ENCODE measurements around the gene SERINC1.
A peak's percentile ranks its signal among the peaks of the same experiment; 100 is the strongest.
"Not testable (repeated sequence)": the region's sequence is repeated elsewhere in the genome, so short reads cannot be mapped to it uniquely, and the experiment has no call there.

Gene SERINC1

GRCh38 chr6:122471107-122472021 lies at the start of gene SERINC1:
Gene SERINC1, minus strand, starts transcription at chr6:122471807. Its CDS starts 70 bp downstream, at chr6:122471737.
- peak; percentile 75 for DNase-seq

GRCh38 chr6:122511193-122511924 lies 39.8 kb upstream of the SERINC1 start:
- no peak for DNase-seq

GRCh38 chr6:122505170-122505569 lies 33.6 kb upstream of the SERINC1 start:
- not testable (repeated sequence) for DNase-seq

DNA sequence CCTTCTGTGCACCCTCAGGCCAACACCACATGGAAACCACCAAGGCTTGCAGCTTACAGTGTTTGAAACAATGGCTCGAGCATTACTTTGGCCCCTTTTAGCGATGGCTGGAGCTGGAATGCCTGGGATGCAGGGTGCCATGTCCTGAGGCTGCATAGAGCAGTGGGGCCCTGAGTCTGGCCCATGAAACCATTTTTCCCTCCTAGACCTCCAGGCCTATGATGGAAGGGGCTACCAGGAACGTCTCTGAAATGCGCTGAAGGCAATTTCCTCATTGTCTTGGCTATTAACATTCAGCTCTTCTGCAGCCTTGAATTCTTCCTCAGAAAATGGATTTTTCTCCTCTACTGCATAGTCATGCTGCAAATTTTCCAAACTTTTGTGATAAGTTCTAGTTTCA lies 29.9 kb upstream of the SERINC1 start:
- no peak for DNase-seq

DNA sequence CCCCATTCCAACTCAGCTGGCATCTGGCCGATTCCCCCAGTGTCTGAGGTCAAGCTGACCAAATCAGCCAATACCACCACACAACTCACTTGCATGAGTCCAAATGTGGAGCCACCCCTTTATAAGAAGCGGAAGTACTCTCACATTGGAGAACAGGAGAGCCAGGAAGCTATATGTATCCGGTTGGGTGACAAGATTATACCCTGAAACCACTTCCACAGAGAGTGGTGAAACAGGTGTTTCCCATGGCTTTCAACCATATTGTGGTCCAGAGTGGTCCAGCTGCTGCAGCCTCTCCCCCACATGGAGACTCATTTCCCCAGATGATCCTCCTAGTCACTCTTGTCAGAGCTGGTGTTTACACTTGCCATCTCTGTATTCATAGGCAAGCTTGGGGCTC lies 24.0 kb upstream of the SERINC1 start:
- no peak for DNase-seq

GRCh38 chr6:122494665-122495272 lies 23.2 kb upstream of the SERINC1 start:
- DNase-seq, result no peak

GRCh38 chr6:122491919-122492555 lies 20.4 kb upstream of the SERINC1 start:
- DNase-seq, result peak; percentile 9

DNA sequence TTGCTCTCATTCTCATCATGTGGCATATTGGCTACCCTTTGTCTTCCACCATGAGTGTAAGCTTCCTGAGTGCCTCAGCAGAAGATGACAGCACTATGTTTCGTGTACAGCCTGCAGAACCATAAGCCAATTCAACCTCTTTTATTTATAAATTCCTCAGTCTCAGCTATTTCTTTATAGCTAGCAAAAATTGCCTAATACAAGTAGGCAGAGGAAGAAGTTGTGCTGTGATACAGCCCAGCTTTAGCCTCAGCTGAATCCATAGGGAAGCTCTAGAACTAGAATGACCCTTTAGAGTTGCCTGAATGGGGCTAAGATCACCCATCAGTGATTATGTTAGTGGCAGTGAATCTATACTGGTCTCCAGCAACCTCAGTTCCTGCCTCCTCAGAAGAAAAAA lies 19.0 kb upstream of the SERINC1 start:
- no peak for DNase-seq

DNA sequence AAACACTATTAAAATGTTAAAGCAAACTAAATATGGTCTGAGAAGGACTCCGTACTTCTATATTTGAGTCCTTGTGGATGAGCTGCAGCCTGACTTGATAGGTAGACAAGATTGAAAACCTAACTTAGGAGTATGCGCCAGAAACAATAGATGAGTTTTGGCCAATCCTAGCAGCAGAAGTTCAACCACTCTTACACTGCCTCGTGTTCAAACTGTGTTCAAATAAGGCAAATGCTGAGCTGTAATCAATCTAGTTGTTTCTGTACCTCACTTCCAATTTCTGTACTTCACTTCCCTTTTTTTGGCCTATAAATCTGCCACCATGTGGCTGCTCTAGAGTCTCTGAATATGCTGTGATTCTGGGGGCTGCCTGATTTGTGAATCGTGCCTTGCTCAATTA lies 13.2 kb upstream of the SERINC1 start:
- DNase-seq, result no peak

DNA sequence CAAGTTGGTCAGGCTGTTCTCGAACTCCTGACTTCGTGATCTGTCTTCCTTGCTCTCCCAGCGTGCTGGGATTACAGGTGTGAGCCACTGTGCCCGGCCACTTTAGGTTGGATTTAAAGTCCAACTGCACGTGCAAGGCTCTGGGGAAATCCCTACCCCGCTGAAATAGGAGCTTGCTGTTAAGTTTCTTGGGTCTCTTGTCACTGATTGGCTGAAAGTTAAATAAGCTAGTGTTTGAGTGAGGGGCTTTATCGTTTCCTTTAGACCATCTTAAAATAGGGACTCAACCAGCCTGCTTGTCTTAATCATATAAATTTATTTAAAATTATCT lies 11.1 kb upstream of the SERINC1 start:
- DNase-seq, result no peak

GRCh38 chr6:122476131-122476530 lies 4.5 kb upstream of the SERINC1 start:
- DNase-seq, result peak; percentile 15

DNA sequence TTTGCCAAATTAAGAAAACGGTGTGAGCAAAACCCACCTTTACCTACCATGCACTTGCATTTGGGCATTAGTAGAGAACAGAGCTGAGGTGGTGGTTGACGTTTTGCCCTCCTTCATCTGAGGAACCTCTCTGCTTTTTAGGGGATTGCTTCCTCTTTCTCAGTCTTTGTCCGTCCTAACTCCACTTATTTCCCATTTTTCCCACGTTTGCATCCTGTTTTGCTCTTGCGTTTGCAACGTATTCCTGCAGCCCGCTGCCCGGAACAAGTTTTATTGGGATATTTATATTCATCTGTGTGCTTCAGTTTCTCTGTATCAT lies 374 bp upstream of the SERINC1 start:
- DNase-seq, result no peak

DNA sequence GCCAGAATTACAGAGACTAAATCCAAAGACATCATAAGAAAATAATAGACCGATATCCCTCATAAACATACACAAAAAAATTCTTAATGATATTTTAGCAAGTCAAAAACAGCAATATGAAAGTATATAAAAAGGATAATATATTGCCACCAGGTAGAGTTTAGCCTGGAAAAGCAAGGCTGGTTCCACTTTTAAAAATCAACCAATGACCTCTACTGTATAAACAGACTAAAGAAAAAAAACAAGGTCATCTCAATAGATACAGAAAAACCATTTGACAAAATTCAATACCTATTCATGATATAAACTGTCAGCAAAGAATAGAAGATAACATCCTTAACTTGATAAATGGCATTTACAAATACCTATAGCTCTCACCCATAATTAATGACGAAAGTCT lies 9.7 kb downstream of the SERINC1 start:
- no peak for DNase-seq

DNA sequence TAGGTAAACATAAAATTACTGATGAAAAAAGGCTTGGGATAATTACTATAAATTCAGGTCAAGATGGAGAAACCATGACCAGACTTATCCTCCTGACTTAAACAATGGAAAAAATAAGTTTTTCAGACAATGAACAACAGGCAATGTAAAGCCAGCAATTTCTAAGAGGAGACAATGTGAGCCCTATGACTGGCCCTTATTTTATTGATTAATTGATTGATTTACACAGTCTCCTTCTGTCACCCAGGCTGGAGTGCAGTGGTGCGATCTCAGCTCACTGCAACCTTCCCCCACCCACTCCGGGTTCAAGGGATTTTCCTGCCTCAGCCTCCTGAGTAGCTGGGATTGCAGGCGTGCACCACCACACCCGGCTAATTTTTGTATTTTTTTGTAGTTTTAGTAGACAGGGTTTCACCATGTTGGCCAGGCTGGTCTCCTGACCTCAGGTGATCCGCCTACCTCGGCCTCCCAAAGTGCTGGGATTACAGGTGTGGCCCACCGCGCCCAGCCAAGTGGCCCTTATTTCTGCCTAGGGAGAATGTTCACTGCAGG lies 11.7 kb downstream of the SERINC1 start:
- not testable (repeated sequence) for DNase-seq

DNA sequence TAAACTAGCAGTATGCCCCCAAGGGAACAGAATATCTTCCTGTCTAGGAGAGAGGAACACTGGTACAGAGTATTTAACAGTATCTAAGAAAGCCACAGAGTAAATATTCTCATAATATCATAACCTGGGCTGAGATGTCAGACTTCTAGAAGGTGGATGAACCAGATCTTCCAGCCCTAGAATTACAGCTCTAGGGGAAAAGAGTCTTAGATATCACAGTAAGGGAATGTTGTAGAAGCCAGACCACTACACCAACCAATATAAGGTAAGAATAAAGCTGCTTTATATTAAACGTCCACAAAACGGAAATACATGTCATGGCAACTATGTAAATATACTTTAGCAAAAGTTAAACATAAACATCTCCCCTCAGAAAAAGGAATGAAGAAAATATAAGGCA lies 12.4 kb downstream of the SERINC1 start:
- DNase-seq, result no peak

- no peak for DNase-seq
Measured at GRCh38 chr6:122458087-122458486, 13.5 kb downstream of the SERINC1 start.

GRCh38 chr6:122455116-122455515 lies 16.5 kb downstream of the SERINC1 start:
- not testable (repeated sequence) for DNase-seq

GRCh38 chr6:122454673-122455072 lies 16.9 kb downstream of the SERINC1 start:
- DNase-seq, result no peak

- DNase-seq, result no peak
Measured at GRCh38 chr6:122452509-122452908, 19.1 kb downstream of the SERINC1 start.

GRCh38 chr6:122449069-122449468 lies 22.5 kb downstream of the SERINC1 start:
- DNase-seq, result no peak

DNA sequence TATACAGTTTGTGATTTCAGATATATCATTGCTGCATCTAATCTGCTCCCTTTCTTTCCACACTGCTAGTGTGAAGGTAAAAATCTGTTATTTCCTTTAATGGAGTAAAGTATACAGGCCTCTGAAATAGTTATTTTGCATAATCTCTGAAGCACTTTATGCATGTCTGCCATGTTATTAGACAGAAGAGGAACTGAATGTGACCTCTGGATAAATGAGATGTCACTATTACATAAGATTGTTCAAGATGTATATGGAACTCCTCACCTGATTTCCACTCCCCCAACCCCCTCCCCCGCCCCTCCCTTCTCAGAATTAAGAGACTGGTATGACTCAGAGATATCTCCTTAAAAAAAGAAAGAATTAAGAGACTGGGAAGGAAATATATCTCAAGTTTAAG lies 26.3 kb downstream of the SERINC1 start:
- no peak for DNase-seq

DNA sequence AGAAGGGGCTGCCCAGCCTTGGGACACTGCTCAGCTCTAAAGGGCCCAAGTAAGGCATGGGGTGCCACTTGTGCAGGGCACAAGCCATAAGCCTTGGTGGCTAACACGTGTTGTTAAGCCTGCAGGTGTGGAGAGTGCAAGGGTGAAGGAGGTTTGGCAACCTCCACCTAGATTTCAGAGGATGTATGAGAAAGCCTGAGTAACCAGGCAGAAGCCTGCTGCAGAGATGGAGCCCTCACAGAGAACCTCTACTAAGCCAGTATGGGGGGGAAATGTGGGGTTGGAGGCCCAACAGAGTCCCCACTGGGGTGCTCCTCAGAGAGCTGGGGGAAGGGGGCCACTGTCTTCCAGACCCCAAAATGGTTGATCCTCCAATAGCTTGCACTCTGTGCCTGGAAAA lies 32.6 kb downstream of the SERINC1 start:
- DNase-seq, result no peak

GRCh38 chr6:122432816-122433215 lies 38.8 kb downstream of the SERINC1 start:
- DNase-seq, result no peak

All from COR-L47 (cell line).